Naive thymus-derived CD4-positive, alpha-beta T cell (primary cell): Measurements from ENCODE around the gene SCN8A. TPM values are rescaled to one million over a fixed set of nuclear protein-coding genes. Genes with fewer than 3 reads are reported as not detected.
"Not testable (repeated sequence)": the region's sequence is repeated elsewhere in the genome, so short reads cannot be mapped to it uniquely, and the experiment has no call there.

Experiments used
- ATAC-seq: fragments of 150-1000 bp; cut with Tn5 transposase; 2 replicates; pipeline ENCODE4 v1.10.0; 2021; ENCODE audit warnings: mild to moderate bottlenecking, moderate library complexity
- CTCF ChIA-PET: fragments of 350-600 bp; sonication (Branson Sonifier 250); formaldehyde crosslinking; loops from one replicate; lab custom pipeline; 2021; ENCODE audit warnings: antibody characterized with exemption; lab: Charles Lee
- POLR2A ChIA-PET: fragments of 350-600 bp; sonication (Branson Sonifier 250); formaldehyde crosslinking; loops from one replicate; lab custom pipeline; 2021; ENCODE audit warnings: antibody characterized with exemption, inconsistent platforms; lab: Charles Lee
- DNase-seq, 9 donors: peaks; one replicate each; pipeline versions ENCODE4 v3.0.0 to v3.0.0-alpha.2; 2020 to 2022; ENCODE audit warnings: mixed read lengths in 1 of 9
- H3K27ac ChIP-seq: one replicate; pipeline ENCODE4 v1.7.0; 2013; ENCODE audit warnings: mild to moderate bottlenecking, low read depth, low read length, moderate library complexity
- H3K27me3 ChIP-seq, 2 donors: one replicate each; pipeline ENCODE4 v1.7.0; 2013; ENCODE audit warnings: low read length in 2 of 2, mild to moderate bottlenecking in 2 of 2, moderate library complexity in 2 of 2; ENCODE audit not compliant: control insufficient read depth in 2 of 2, insufficient read depth in 2 of 2
- H3K36me3 ChIP-seq, 3 experiments: 1 replicate in 2 of 3; 2 replicates in 1 of 3; pipeline ENCODE4 v1.7.0; 2013; ENCODE audit warnings: low read length in 3 of 3, mild to moderate bottlenecking in 3 of 3, moderate library complexity in 1 of 3; ENCODE audit not compliant: insufficient read depth in 3 of 3, control insufficient read depth in 2 of 3
- H3K4me1 ChIP-seq, 2 donors: one replicate each; pipeline ENCODE4 v1.7.0; 2013; ENCODE audit warnings: low read length in 2 of 2, mild to moderate bottlenecking in 2 of 2, moderate library complexity in 1 of 2; ENCODE audit not compliant: control insufficient read depth in 2 of 2, insufficient read depth in 2 of 2
- H3K4me3 ChIP-seq: 2 replicates; pipeline ENCODE4 v1.7.0; 2013; ENCODE audit warnings: mild to moderate bottlenecking, low read length
- H3K9me3 ChIP-seq, 3 experiments: 1 replicate in 2 of 3; 2 replicates in 1 of 3; pipeline ENCODE4 v1.7.0; 2013; ENCODE audit warnings: low read length in 3 of 3; ENCODE audit not compliant: control insufficient read depth in 2 of 3
- H3K27ac Mint-ChIP-seq, 9 donors: one replicate each; pipeline ENCODE4 v1.8.0; 2020 to 2022; ENCODE audit warnings: mixed read lengths in 9 of 9, mild to moderate bottlenecking in 8 of 9, moderate library complexity in 5 of 9, inconsistent platforms in 2 of 9
- H3K27me3 Mint-ChIP-seq, 5 donors: one replicate each; pipeline ENCODE4 v1.8.0; 2021 to 2022; ENCODE audit warnings: mixed read lengths in 5 of 5, mild to moderate bottlenecking in 1 of 5
- H3K36me3 Mint-ChIP-seq, 5 donors: one replicate each; pipeline ENCODE4 v1.8.0; 2020 to 2022; ENCODE audit warnings: mixed read lengths in 5 of 5, mild to moderate bottlenecking in 3 of 5, inconsistent platforms in 1 of 5
- H3K4me1 Mint-ChIP-seq, 7 donors: one replicate each; pipeline ENCODE4 v1.8.0; 2020 to 2022; ENCODE audit warnings: mixed read lengths in 7 of 7, mild to moderate bottlenecking in 3 of 7, inconsistent platforms in 1 of 7
- H3K4me3 Mint-ChIP-seq, 10 donors: one replicate each; pipeline ENCODE4 v1.8.0; 2020 to 2022; ENCODE audit warnings: mild to moderate bottlenecking in 10 of 10, mixed read lengths in 10 of 10, moderate library complexity in 6 of 10, inconsistent platforms in 2 of 10
- H3K9me3 Mint-ChIP-seq, 11 donors: one replicate each; pipeline ENCODE4 v1.8.0; 2020 to 2022; ENCODE audit warnings: mixed read lengths in 11 of 11, mild to moderate bottlenecking in 4 of 11, inconsistent platforms in 1 of 11, moderate library complexity in 1 of 11
- intact Hi-C, 2 donors: fragments of 100-400 bp; cut with micrococcal nuclease; formaldehyde crosslinking; loops; one replicate each; pipeline ENCODE4 v1.15.1; 2023
- polyA plus RNA-seq, 2 donors: library from polyadenylated mRNA; unstranded; fragments of 300-500 nt; fragmentation: Illumina TruSeq; gene quantifications; one replicate each; pipeline ENCODE4 v1.2.3, GENCODE V29; 2021
- total RNA-seq, 6 experiments: library from RNA in 5 of 6; stranded (reverse) in 5 of 6; gene quantifications; 1 replicate in 5 of 6; 2 replicates in 1 of 6; pipeline ENCODE4 v1.2.3 and lab custom pipeline; 2021 to 2026

Gene SCN8A
- total and polyA plus RNA-seq, 7 experiments from 2014 or later: 0.01 to 1.1 (median 0.33) TPM

- Histone ChIP-seq H3K4me3 (no peak overlapping the region), H3K27ac (no peak overlapping the region), H3K9me3 (no peaks in the 10 kb centered on the region), H3K27me3 (no peaks in the 10 kb centered on the region), H3K36me3 (no peaks in the 10 kb centered on the region), H3K4me1 (no peaks in the 10 kb centered on the region)
- Mint-ChIP-seq H3K9me3 (peaks cover 0 to 12% (median 8%) of the 10 kb centered on the region in 11 donors), H3K36me3 (peaks cover 0 to 11% (median 0%) of the 10 kb centered on the region in 5 donors), H3K27ac (no peak overlapping the region), H3K4me3 (no peak overlapping the region), H3K27me3 (peaks cover 0 to 14% (median 7%) of the 10 kb centered on the region in 5 donors), H3K4me1 (peaks cover 0 to 1% (median 0%) of the 10 kb centered on the region in 7 donors)
- ChIA-PET CTCF (no interaction called here), POLR2A (no interaction called here)
- DNase-seq (no peak), ATAC-seq (no peak)
- intact Hi-C loops: no loop called here
Measured at GRCh38 chr12:51639361-51639760, 48.3 kb downstream of the SCN8A start.

- peaks cover 0 to 14% (median 0%) of the 10 kb centered on the region in 5 donors for H3K36me3 Mint-ChIP-seq
- Histone ChIP-seq H3K4me3 (no peak overlapping the region), H3K27me3 (no peaks in the 10 kb centered on the region), H3K36me3 (no peaks in the 10 kb centered on the region), H3K27ac (no peak overlapping the region), H3K9me3 (no peaks in the 10 kb centered on the region), H3K4me1 (no peaks in the 10 kb centered on the region)
- DNase-seq (no peak), ATAC-seq (no peak)
- H3K4me1 Mint-ChIP-seq: peaks cover 0 to 1% (median 0%) of the 10 kb centered on the region in 7 donors
- H3K9me3 Mint-ChIP-seq: peaks cover 0 to 10% (median 7%) of the 10 kb centered on the region in 11 donors
- ChIA-PET POLR2A (no interaction called here), CTCF (no interaction called here)
- H3K4me3 Mint-ChIP-seq: no peak overlapping the region
- peaks cover 0 to 12% (median 9%) of the 10 kb centered on the region in 5 donors for H3K27me3 Mint-ChIP-seq
- H3K27ac Mint-ChIP-seq: no peak overlapping the region
- intact Hi-C loops: no loop called here
Measured at GRCh38 chr12:51642286-51642685, 51.3 kb downstream of the SCN8A start.

- peaks cover 0 to 5% (median 2%) of the 10 kb centered on the region in 11 donors for H3K9me3 Mint-ChIP-seq
Measured at GRCh38 chr12:51643951-51644350, 52.9 kb downstream of the SCN8A start.

GRCh38 chr12:51644691-51645090, 53.7 kb downstream of the SCN8A start:
- Mint-ChIP-seq H3K27me3 (peaks cover 0 to 15% (median 9%) of the 10 kb centered on the region in 5 donors), H3K9me3 (peaks cover 0 to 12% (median 3%) of the 10 kb centered on the region in 11 donors)
- intact Hi-C loops, POLR2A ChIA-PET, H3K36me3 Mint-ChIP-seq, H3K27ac ChIP-seq, H3K27ac Mint-ChIP-seq, H3K4me1 ChIP-seq, H3K4me1 Mint-ChIP-seq, DNase-seq, H3K36me3 ChIP-seq, H3K27me3 ChIP-seq, H3K4me3 Mint-ChIP-seq, ATAC-seq, CTCF ChIA-PET, H3K4me3 ChIP-seq, H3K9me3 ChIP-seq: not testable (repeated sequence)

More at GRCh38 chr12:51643951-51644350, 52.9 kb downstream of the SCN8A start:
- intact Hi-C loops: no loop called here
- Mint-ChIP-seq H3K36me3 (peaks cover 0 to 4% (median 4%) of the 10 kb centered on the region in 5 donors), H3K4me3 (no peak overlapping the region), H3K4me1 (peaks cover 0 to 1% (median 0%) of the 10 kb centered on the region in 7 donors), H3K27ac (no peak overlapping the region), H3K27me3 (peaks cover 0 to 15% (median 9%) of the 10 kb centered on the region in 5 donors)
- ATAC-seq (no peak), DNase-seq (no peak)
- no peaks in the 10 kb centered on the region for H3K9me3 ChIP-seq
- ChIA-PET CTCF (no interaction called here), POLR2A (no interaction called here)
- H3K27ac ChIP-seq: no peak overlapping the region
- H3K4me1 ChIP-seq: no peaks in the 10 kb centered on the region
- no peaks in the 10 kb centered on the region for H3K36me3 ChIP-seq
- H3K27me3 ChIP-seq: no peaks in the 10 kb centered on the region
- H3K4me3 ChIP-seq: no peak overlapping the region

- intact Hi-C loops: no loop called here
- no peak overlapping the region for H3K4me3 Mint-ChIP-seq
- Histone ChIP-seq H3K4me3 (no peak overlapping the region), H3K36me3 (no peaks in the 10 kb centered on the region), H3K4me1 (no peaks in the 10 kb centered on the region), H3K9me3 (no peaks in the 10 kb centered on the region), H3K27me3 (no peaks in the 10 kb centered on the region), H3K27ac (no peak overlapping the region)
- no peak overlapping the region for H3K27ac Mint-ChIP-seq
- H3K36me3 Mint-ChIP-seq: peaks cover 0 to 13% (median 10%) of the 10 kb centered on the region in 5 donors
- CTCF ChIA-PET: no interaction called here
- H3K4me1 Mint-ChIP-seq: peaks cover 0 to 1% (median 0%) of the 10 kb centered on the region in 7 donors
- peaks cover 0 to 22% (median 8%) of the 10 kb centered on the region in 11 donors for H3K9me3 Mint-ChIP-seq
- DNase-seq (no peak), ATAC-seq (no peak)
- POLR2A ChIA-PET: no interaction called here
- H3K27me3 Mint-ChIP-seq: peaks cover 0 to 12% (median 8%) of the 10 kb centered on the region in 5 donors
Measured at GRCh38 chr12:51645961-51646360, 54.9 kb downstream of the SCN8A start.

GRCh38 chr12:51647647-51648046, 56.6 kb downstream of the SCN8A start:
- ATAC-seq (no peak), DNase-seq (no peak)
- Mint-ChIP-seq H3K36me3 (peaks cover 0 to 13% (median 10%) of the 10 kb centered on the region in 5 donors), H3K27me3 (peaks cover 0 to 12% (median 6%) of the 10 kb centered on the region in 5 donors), H3K4me3 (no peak overlapping the region), H3K27ac (no peak overlapping the region), H3K9me3 (peaks cover 0 to 25% (median 10%) of the 10 kb centered on the region in 11 donors), H3K4me1 (peaks cover 0 to 1% (median 0%) of the 10 kb centered on the region in 7 donors)
- H3K4me3 ChIP-seq: no peak overlapping the region
- H3K27me3 ChIP-seq: no peaks in the 10 kb centered on the region
- intact Hi-C loops: no loop called here
- ChIA-PET CTCF (interaction anchor here (1.0 kb wide), 1 partner anchor 23 kb away, joined by 3 read pairs; no protein-coding TSS in a partner anchor), POLR2A (no interaction called here)
- H3K36me3 ChIP-seq: no peaks in the 10 kb centered on the region
- no peaks in the 10 kb centered on the region for H3K4me1 ChIP-seq
- H3K27ac ChIP-seq: no peak overlapping the region
- no peaks in the 10 kb centered on the region for H3K9me3 ChIP-seq

- H3K9me3 ChIP-seq: no peaks in the 10 kb centered on the region
- H3K36me3 ChIP-seq: no peaks in the 10 kb centered on the region
- no peak overlapping the region for H3K27ac ChIP-seq
- H3K4me1 Mint-ChIP-seq: no peaks in the 10 kb centered on the region
- no peak for DNase-seq
- ATAC-seq: no peak
- no peaks in the 10 kb centered on the region for H3K27me3 ChIP-seq
- peaks cover 10 to 30% (median 16%) of the 10 kb centered on the region in 5 donors for H3K27me3 Mint-ChIP-seq
- ChIA-PET CTCF (no interaction called here), POLR2A (no interaction called here)
- H3K4me3 ChIP-seq: no peak overlapping the region
- peaks cover 0 to 23% (median 8%) of the 10 kb centered on the region in 11 donors for H3K9me3 Mint-ChIP-seq
- intact Hi-C loops: no loop called here
- H3K4me1 ChIP-seq: no peaks in the 10 kb centered on the region
- H3K4me3 Mint-ChIP-seq: no peak overlapping the region
- no peak overlapping the region for H3K27ac Mint-ChIP-seq
- peaks cover 0 to 10% (median 7%) of the 10 kb centered on the region in 5 donors for H3K36me3 Mint-ChIP-seq
Measured at GRCh38 chr12:51653431-51653830, 62.4 kb downstream of the SCN8A start.
